IMR-90 (cell line): ENCODE results near the gene TEX53. TPM values are rescaled to one million over a fixed set of nuclear protein-coding genes. Genes with fewer than 3 reads are reported as not detected.

Experiments used
- ATAC-seq: fragments of 200-7000 bp; cut with Tn5 transposase; 2 replicates; pipeline ENCODE4 v1.9.1; 2020; ENCODE audit warnings: low read depth, mild to moderate bottlenecking, moderate library complexity
- BruUV-seq: library from RNA; stranded (reverse); fragments of 400-500 nt; replicated peaks from 2 replicates; lab custom pipeline; 2021; lab: Mats Ljungman, UMichigan
- CTCF ChIA-PET: fragments of 300-600 bp; formaldehyde crosslinking; extraction: SDS; loops from one replicate; lab custom pipeline; 2021; ENCODE audit warnings: antibody characterized with exemption; lab: Yijun Ruan, JAX
- POLR2A ChIA-PET: fragments of 300-600 bp; sonication (Branson Sonifier 250); formaldehyde crosslinking; loops from one replicate; lab custom pipeline; 2022; ENCODE audit warnings: antibody characterized with exemption; ENCODE audit not compliant: unreplicated experiment; lab: Charles Lee
- DNase-seq: peaks from one replicate; pipeline ENCODE4 v3.0.0; 2013
- H2AFZ ChIP-seq: replicated peaks from 2 replicates; pipeline ENCODE3; 2013; ENCODE audit warnings: low read length, mild to moderate bottlenecking; ENCODE audit not compliant: poor library complexity
- H2AK5ac ChIP-seq: 2 replicates; pipeline ENCODE4 v1.6.1; 2013; ENCODE audit warnings: low read depth, low read length, inconsistent platforms
- H2AK9ac ChIP-seq: replicated peaks from 2 replicates; pipeline ENCODE3; 2013; ENCODE audit warnings: mild to moderate bottlenecking, low read depth, low read length, moderate library complexity; ENCODE audit not compliant: poor library complexity
- H2BK120ac ChIP-seq: 2 replicates; pipeline ENCODE4 v1.6.1; 2013; ENCODE audit warnings: low read depth, low read length, inconsistent platforms
- H2BK15ac ChIP-seq: 3 replicates; pipeline ENCODE4 v1.6.1; 2013; ENCODE audit warnings: low read depth, low read length, inconsistent platforms
- H2BK20ac ChIP-seq: 2 replicates; pipeline ENCODE4 v1.6.1; 2013; ENCODE audit warnings: low read depth, mild to moderate bottlenecking, inconsistent platforms, low read length, moderate library complexity
- H2BK5ac ChIP-seq: 2 replicates; pipeline ENCODE4 v1.6.1; 2013; ENCODE audit warnings: mild to moderate bottlenecking, low read depth, low read length, inconsistent platforms; ENCODE audit not compliant: poor library complexity, severe bottlenecking
- H3K14ac ChIP-seq: replicated peaks from 2 replicates; pipeline ENCODE4 v1.6.1; 2013; ENCODE audit warnings: low read depth, low read length, inconsistent platforms
- H3K18ac ChIP-seq: 2 replicates; pipeline ENCODE4 v1.6.1; 2013; ENCODE audit warnings: low read depth, low read length, control low read depth
- H3K23ac ChIP-seq: 2 replicates; pipeline ENCODE4 v1.6.1; 2013; ENCODE audit warnings: low read depth, low read length, inconsistent platforms
- H3K27ac ChIP-seq: 2 replicates; pipeline ENCODE4 v1.5.1; 2013; ENCODE audit warnings: mild to moderate bottlenecking, control low read depth, low read length; ENCODE audit not compliant: insufficient read depth
- H3K27me3 ChIP-seq: 2 replicates; pipeline ENCODE4 v1.6.1; 2013; ENCODE audit warnings: low read length; ENCODE audit not compliant: control insufficient read depth, insufficient read depth
- H3K36me3 ChIP-seq: 2 replicates; pipeline ENCODE4 v1.6.1; 2013; ENCODE audit warnings: low read length, mixed read lengths; ENCODE audit not compliant: control insufficient read depth, insufficient read depth
- H3K4ac ChIP-seq: 2 replicates; pipeline ENCODE4 v1.6.1; 2013; ENCODE audit warnings: low read depth, low read length, inconsistent platforms
- H3K4me1 ChIP-seq: 2 replicates; pipeline ENCODE4 v1.6.1; 2013; ENCODE audit warnings: low read length, mixed read lengths; ENCODE audit not compliant: control insufficient read depth, insufficient read depth
- H3K4me2 ChIP-seq: 2 replicates; pipeline ENCODE4 v1.6.1; 2013; ENCODE audit warnings: low read depth, mild to moderate bottlenecking, control low read depth, low read length, moderate library complexity
- H3K4me3 ChIP-seq: 2 replicates; pipeline ENCODE4 v1.5.1; 2013; ENCODE audit warnings: low read depth, mild to moderate bottlenecking, control low read depth, low read length, moderate library complexity; ENCODE audit not compliant: insufficient read depth
- H3K56ac ChIP-seq: 2 replicates; pipeline ENCODE4 v1.6.1; 2013; ENCODE audit warnings: low read length, inconsistent platforms; ENCODE audit not compliant: insufficient read depth; ENCODE audit errors: extremely low read depth
- H3K79me1 ChIP-seq, 2 experiments: 2 replicates each; pipeline ENCODE4 v1.6.1; 2013; ENCODE audit warnings: low read length in 2 of 2, inconsistent platforms in 1 of 2, low read depth in 1 of 2
- H3K9ac ChIP-seq: 2 replicates; pipeline ENCODE4 v1.6.1; 2013; ENCODE audit warnings: low read depth, low read length, control low read depth
- H3K9me1 ChIP-seq: 2 replicates; pipeline ENCODE4 v1.6.1; 2013; ENCODE audit warnings: low read length, inconsistent platforms; ENCODE audit not compliant: insufficient read depth
- H3K9me3 ChIP-seq: 2 replicates; pipeline ENCODE4 v1.6.1; 2013; ENCODE audit warnings: low read length; ENCODE audit not compliant: control insufficient read depth, insufficient read depth
- H4K20me1 ChIP-seq: 2 replicates; pipeline ENCODE4 v1.6.1; 2013; ENCODE audit warnings: low read length, inconsistent platforms; ENCODE audit not compliant: insufficient read depth
- H4K5ac ChIP-seq: 2 replicates; pipeline ENCODE4 v1.6.1; 2013; ENCODE audit warnings: mild to moderate bottlenecking, low read depth, low read length, control low read depth
- H4K8ac ChIP-seq, 2 experiments: 2 replicates each; pipeline ENCODE4 v1.6.1; 2013; ENCODE audit warnings: low read depth in 2 of 2, low read length in 2 of 2, control low read depth in 1 of 2, inconsistent platforms in 1 of 2
- H4K91ac ChIP-seq: 2 replicates; pipeline ENCODE4 v1.6.1; 2013; ENCODE audit warnings: low read depth, low read length, inconsistent platforms; ENCODE audit not compliant: insufficient read depth
- BHLHE40 ChIP-seq: fragments of 150-350 bp; IDR thresholded peaks from 2 replicates; pipeline ENCODE4 v1.6.1; 2016; ENCODE audit warnings: mild to moderate bottlenecking, low read depth, low read length
- CEBPB ChIP-seq: IDR thresholded peaks from 2 replicates; pipeline ENCODE4 v1.6.1; 2012; ENCODE audit warnings: low read depth, low read length, improper control_type of control experiment
- CHD1 ChIP-seq: IDR thresholded peaks from 2 replicates; pipeline ENCODE4 v1.6.1; 2012; ENCODE audit warnings: low read depth, low read length, improper control_type of control experiment
- ELK1 ChIP-seq: fragments of 150-350 bp; IDR thresholded peaks from 2 replicates; pipeline ENCODE4 v1.6.1; 2016; ENCODE audit warnings: low read depth, mild to moderate bottlenecking, low read length, moderate library complexity, borderline replicate concordance
- FOS ChIP-seq: fragments of 150-350 bp; IDR thresholded peaks from 2 replicates; pipeline ENCODE4 v1.6.1; 2016; ENCODE audit warnings: low read depth, low read length
- MAZ ChIP-seq: IDR thresholded peaks from 2 replicates; pipeline ENCODE4 v1.6.1; 2012; ENCODE audit warnings: low read depth, mild to moderate bottlenecking, low read length, improper control_type of control experiment, moderate library complexity, borderline replicate concordance
- MXI1 ChIP-seq: IDR thresholded peaks from 2 replicates; pipeline ENCODE4 v1.6.1; 2012; ENCODE audit warnings: low read depth, mild to moderate bottlenecking, low read length, moderate library complexity, borderline replicate concordance
- POLR2A ChIP-seq: IDR thresholded peaks from 2 replicates; pipeline ENCODE4 v1.6.1; 2012; ENCODE audit warnings: mild to moderate bottlenecking, low read depth, low read length
- RAD21 ChIP-seq: IDR thresholded peaks from 2 replicates; pipeline ENCODE4 v1.6.1; 2012; ENCODE audit warnings: low read length, improper control_type of control experiment
- RFX5 ChIP-seq: IDR thresholded peaks from 2 replicates; pipeline ENCODE4 v1.8.0; 2012; ENCODE audit warnings: low read depth, mild to moderate bottlenecking, low read length, moderate library complexity
- SMC3 ChIP-seq: fragments of 150-350 bp; IDR thresholded peaks from 2 replicates; pipeline ENCODE4 v1.6.1; 2016; ENCODE audit warnings: low read depth, mild to moderate bottlenecking, antibody characterized with exemption, low read length, moderate library complexity
- WGBS, 2 experiments: methylation state at CpG; one replicate each; pipeline versions ENCODE4 v1.1.5 to v1.1.7; 2013; ENCODE audit warnings: missing lambda C conversion rate in 2 of 2; ENCODE audit not compliant: insufficient read length in 1 of 2; ENCODE audit errors: extremely low coverage in 2 of 2; 5-methylcytosine and 5-hydroxymethylcytosine counted together
- dilution Hi-C: fragments of 300-500 bp; cut with HindIII; formaldehyde crosslinking; loops from one replicate; pipeline ENCODE4 v1.14.3; 2018; ENCODE audit warnings: low sequenced_read_pairs; ENCODE audit not compliant: unreplicated experiment
- in situ Hi-C: fragments of 300-500 bp; cut with MboI; formaldehyde crosslinking; loops from 3 replicates; pipeline ENCODE4 v1.14.3; 2019; ENCODE audit warnings: low sequenced_read_pairs, inconsistent platforms, mixed read lengths
- intact Hi-C: fragments of 100-400 bp; cut with micrococcal nuclease; formaldehyde crosslinking; loops from 2 replicates; pipeline ENCODE4 v1.10.0; 2022
- polyA plus RNA-seq, 3 experiments: library from polyadenylated mRNA; depleted of rRNA; stranded (reverse); fragments of >200 nt; gene quantifications; 2 replicates each; pipeline ENCODE4 v1.2.3, GENCODE V29; 2012; ENCODE audit warnings: low replicate concordance in 1 of 3
- total RNA-seq: library from RNA; depleted of rRNA; stranded (reverse); fragments of >200 nt; gene quantifications from 2 replicates; pipeline ENCODE4 v1.2.3, GENCODE V29; 2012
- TF ChIP-seq, protein P1 (sequence below): fragments of 150-350 bp; IDR thresholded peaks from 2 replicates; pipeline ENCODE4 v1.6.1; 2017; ENCODE audit warnings: mild to moderate bottlenecking, antibody characterized with exemption, low read length, low read depth
- TF ChIP-seq, protein P2 (sequence below): conservative IDR thresholded peaks from 2 replicates; pipeline ENCODE4 v1.5.1; 2012; ENCODE audit warnings: mild to moderate bottlenecking, low read depth, low read length, improper control_type of control experiment

The TEX53 gene
- total and polyA plus RNA-seq, 2 of the 4 experiments (the other 2 are of a cell fraction) = not detected

GRCh38 chr9:114611516-114612271 is 45.9 kb downstream of the TEX53 start:
- H3K56ac ChIP-seq = peak overlapping the region; percentile 7; the same call in 1 of the 2 replicates
- H3K9me3 ChIP-seq = no peaks in the 10 kb centered on the region
- ATAC-seq = peak; percentile 84
- H4K5ac ChIP-seq = peak overlapping the region; percentile 14; the same call in 1 of the 2 replicates
- H3K4ac ChIP-seq = peak overlapping the region; percentile 77
- H3K79me1 ChIP-seq = peaks cover 19 to 32% of the 10 kb centered on the region in 2 experiments
- peak overlapping the region; percentile 76 for H3K27ac ChIP-seq
- peak overlapping the region; percentile 22 to 73; a peak in 3 of 4 replicates for H4K8ac ChIP-seq
- peak overlapping the region; percentile 11; the same call in 1 of the 2 replicates for H4K91ac ChIP-seq
- H3K36me3 ChIP-seq = no peaks in the 10 kb centered on the region
- peak overlapping the region; percentile 53 for H2BK120ac ChIP-seq
- H2BK15ac ChIP-seq = peak overlapping the region; percentile 30; the same call in 1 of the 3 replicates
- H4K20me1 ChIP-seq = no peaks in the 10 kb centered on the region; the same call in 1 of the 2 replicates
- peak overlapping the region; percentile 86 for H2AK9ac ChIP-seq
- POLR2A ChIA-PET = interaction anchor here (1.1 kb wide), 1 partner anchor 24 kb away, joined by 4 read pairs; the partner anchor contains the start of gene ATP6V1G1
- intact Hi-C loops = loop anchor here (2.0 to 5.0 kb wide), 2 partner anchors 23 to 124 kb away; no protein-coding TSS in a partner anchor
- no TSS peak for BruUV-seq
- peak overlapping the region; percentile 89 for H3K4me2 ChIP-seq
- CTCF ChIA-PET = interaction anchor here (0.7 to 1.1 kb wide), 3 partner anchors 12 to 206 kb away, joined by 3 to 5 read pairs (median 4); no protein-coding TSS in a partner anchor
- H3K9ac ChIP-seq = peak overlapping the region; percentile 66
- H3K23ac ChIP-seq = peak overlapping the region; percentile 96
- peak; percentile 58 for DNase-seq
- peak overlapping the region; percentile 97 for H2AFZ ChIP-seq
- no peak overlapping the region; the same call in 1 of the 2 replicates for H2BK20ac ChIP-seq
- no peak overlapping the region for H2AK5ac ChIP-seq
- no peaks in the 10 kb centered on the region for H3K27me3 ChIP-seq
- in situ Hi-C loops = no loop called here
- dilution Hi-C loops = no loop called here
- H2BK5ac ChIP-seq = peak overlapping the region; percentile 72
- H3K18ac ChIP-seq = no peak overlapping the region
- H3K4me1 ChIP-seq = peaks cover 19% of the 10 kb centered on the region
- 6% methylated on average over 15 of the region's 58 CpGs; no CpG with 5 or more reads in 1 of the 2 experiments for WGBS, 2 experiments
- peak overlapping the region; percentile 80 for H3K14ac ChIP-seq
- peaks cover 11% of the 10 kb centered on the region for H3K9me1 ChIP-seq
- H3K4me3 ChIP-seq = peak overlapping the region; percentile 56
- TF ChIP-seq MXI1 (no peak), MAZ (peak; percentile 24; the same call in 1 of the 2 replicates), BHLHE40 (no peak), RFX5 (no peak), RAD21 (no peak), CEBPB (peak; percentile 95), FOS (no peak), POLR2A (peak; percentile 20; the same call in 1 of the 2 replicates), ELK1 (no peak), SMC3 (no peak), CHD1 (no peak)
- TF ChIP-seq, protein P1, sequence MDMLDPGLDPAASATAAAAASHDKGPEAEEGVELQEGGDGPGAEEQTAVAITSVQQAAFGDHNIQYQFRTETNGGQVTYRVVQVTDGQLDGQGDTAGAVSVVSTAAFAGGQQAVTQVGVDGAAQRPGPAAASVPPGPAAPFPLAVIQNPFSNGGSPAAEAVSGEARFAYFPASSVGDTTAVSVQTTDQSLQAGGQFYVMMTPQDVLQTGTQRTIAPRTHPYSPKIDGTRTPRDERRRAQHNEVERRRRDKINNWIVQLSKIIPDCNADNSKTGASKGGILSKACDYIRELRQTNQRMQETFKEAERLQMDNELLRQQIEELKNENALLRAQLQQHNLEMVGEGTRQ = no peak
- TF ChIP-seq, protein P2, sequence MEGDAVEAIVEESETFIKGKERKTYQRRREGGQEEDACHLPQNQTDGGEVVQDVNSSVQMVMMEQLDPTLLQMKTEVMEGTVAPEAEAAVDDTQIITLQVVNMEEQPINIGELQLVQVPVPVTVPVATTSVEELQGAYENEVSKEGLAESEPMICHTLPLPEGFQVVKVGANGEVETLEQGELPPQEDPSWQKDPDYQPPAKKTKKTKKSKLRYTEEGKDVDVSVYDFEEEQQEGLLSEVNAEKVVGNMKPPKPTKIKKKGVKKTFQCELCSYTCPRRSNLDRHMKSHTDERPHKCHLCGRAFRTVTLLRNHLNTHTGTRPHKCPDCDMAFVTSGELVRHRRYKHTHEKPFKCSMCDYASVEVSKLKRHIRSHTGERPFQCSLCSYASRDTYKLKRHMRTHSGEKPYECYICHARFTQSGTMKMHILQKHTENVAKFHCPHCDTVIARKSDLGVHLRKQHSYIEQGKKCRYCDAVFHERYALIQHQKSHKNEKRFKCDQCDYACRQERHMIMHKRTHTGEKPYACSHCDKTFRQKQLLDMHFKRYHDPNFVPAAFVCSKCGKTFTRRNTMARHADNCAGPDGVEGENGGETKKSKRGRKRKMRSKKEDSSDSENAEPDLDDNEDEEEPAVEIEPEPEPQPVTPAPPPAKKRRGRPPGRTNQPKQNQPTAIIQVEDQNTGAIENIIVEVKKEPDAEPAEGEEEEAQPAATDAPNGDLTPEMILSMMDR = no peak
